SK-N-SH treated with all-trans-retinoic acid at 6 μM for 48 hours (cell line): Measurements from ENCODE around the gene AHRR.
A peak's percentile ranks its signal among the peaks of the same experiment; 100 is the strongest.

Source experiments
- ATAC-seq: fragments of 200-7000 bp; cut with Tn5 transposase; 3 replicates; pipeline ENCODE4 v1.9.1; 2020; ENCODE audit warnings: mild to moderate bottlenecking, moderate library complexity
- ARNTL ChIP-seq: fragments of 450-650 bp; formaldehyde crosslinking; IDR thresholded peaks from 2 replicates; pipeline ENCODE4 v1.5.0; 2020; ENCODE audit warnings: low read depth, mild to moderate bottlenecking, moderate library complexity, borderline replicate concordance
- CREB5 ChIP-seq: fragments of 250-450 bp; sonication (Bioruptor Pico); IDR thresholded peaks from 2 replicates; pipeline ENCODE4 v1.5.1; 2020; ENCODE audit warnings: low read depth, mild to moderate bottlenecking, moderate library complexity
- CSDC2 ChIP-seq: fragments of 250-450 bp; sonication (Bioruptor Pico); IDR thresholded peaks from 2 replicates; pipeline ENCODE4 v1.5.0; 2020; ENCODE audit warnings: mild to moderate bottlenecking, moderate library complexity
- ESRRG ChIP-seq: fragments of 250-450 bp; sonication (Bioruptor Pico); IDR thresholded peaks from 2 replicates; pipeline ENCODE4 v1.6.1; 2021; ENCODE audit warnings: mild to moderate bottlenecking
- GLIS3 ChIP-seq: fragments of 250-450 bp; sonication (Bioruptor Pico); IDR thresholded peaks from 2 replicates; pipeline ENCODE4 v1.5.0; 2020; ENCODE audit warnings: mild to moderate bottlenecking, moderate library complexity
- ISL1 ChIP-seq: fragments of 250-450 bp; sonication (Bioruptor Pico); IDR thresholded peaks from 2 replicates; pipeline ENCODE4 v2.1.2; 2022; ENCODE audit warnings: mild to moderate bottlenecking, moderate library complexity
- OSR1 ChIP-seq: fragments of 250-450 bp; sonication (Bioruptor Pico); IDR thresholded peaks from 2 replicates; pipeline ENCODE4 v1.8.0; 2022; ENCODE audit warnings: moderate library complexity, mild to moderate bottlenecking, inconsistent platforms
- PPARA ChIP-seq: fragments of 250-450 bp; sonication (Bioruptor Pico); IDR thresholded peaks from 2 replicates; pipeline ENCODE4 v1.5.0; 2020; ENCODE audit warnings: mild to moderate bottlenecking, borderline replicate concordance
- RARB ChIP-seq: fragments of 250-450 bp; sonication (Bioruptor Pico); IDR thresholded peaks from 2 replicates; pipeline ENCODE4 v1.8.0; 2021; ENCODE audit warnings: mild to moderate bottlenecking, moderate library complexity
- SNAI2 ChIP-seq: fragments of 250-450 bp; sonication (Bioruptor Pico); IDR thresholded peaks from 2 replicates; pipeline ENCODE4 v1.5.0; 2020; ENCODE audit warnings: mild to moderate bottlenecking, moderate library complexity
- TCF4 ChIP-seq: fragments of 250-450 bp; sonication (Bioruptor Pico); IDR thresholded peaks from 2 replicates; pipeline ENCODE4 v1.8.0; 2021; ENCODE audit warnings: mild to moderate bottlenecking, moderate library complexity, borderline replicate concordance
- TOX ChIP-seq: fragments of 250-450 bp; sonication (Bioruptor Pico); IDR thresholded peaks from 2 replicates; pipeline ENCODE4 v1.8.0; 2021; ENCODE audit warnings: mild to moderate bottlenecking, moderate library complexity, borderline replicate concordance
- TSHZ2 ChIP-seq: fragments of 250-450 bp; sonication (Bioruptor Pico); IDR thresholded peaks from 2 replicates; pipeline ENCODE4 v1.5.0; 2020; ENCODE audit warnings: mild to moderate bottlenecking, moderate library complexity
- ZC3H10 ChIP-seq: fragments of 250-450 bp; sonication (Bioruptor Pico); IDR thresholded peaks from 2 replicates; pipeline ENCODE4 v1.5.1; 2021; ENCODE audit warnings: mild to moderate bottlenecking, moderate library complexity
- ZFP3 ChIP-seq: fragments of 250-450 bp; sonication (Bioruptor Pico); IDR thresholded peaks from 2 replicates; pipeline ENCODE4 v1.5.0; 2020; ENCODE audit warnings: mild to moderate bottlenecking, moderate library complexity
- ZFP30 ChIP-seq: fragments of 450-650 bp; formaldehyde crosslinking; IDR thresholded peaks from 2 replicates; pipeline ENCODE4 v1.5.0; 2022; ENCODE audit warnings: mild to moderate bottlenecking, moderate library complexity
- ZNF565 ChIP-seq: fragments of 450-650 bp; formaldehyde crosslinking; conservative IDR thresholded peaks from 2 replicates; pipeline ENCODE4 v1.5.0; 2020; ENCODE audit warnings: low read depth, mild to moderate bottlenecking, moderate library complexity
- ZNF70 ChIP-seq: fragments of 450-650 bp; formaldehyde crosslinking; IDR thresholded peaks from 2 replicates; pipeline ENCODE4 v1.5.0; 2020; ENCODE audit warnings: mild to moderate bottlenecking, moderate library complexity
- ZNF8 ChIP-seq: fragments of 450-650 bp; formaldehyde crosslinking; IDR thresholded peaks from 2 replicates; pipeline ENCODE4 v1.5.0; 2020; ENCODE audit warnings: mild to moderate bottlenecking, moderate library complexity
- TF ChIP-seq, protein P1 (sequence below): fragments of 250-450 bp; sonication (Bioruptor Pico); IDR thresholded peaks from 2 replicates; pipeline ENCODE4 v1.8.0; 2020; ENCODE audit warnings: mild to moderate bottlenecking, moderate library complexity, borderline replicate concordance
- TF ChIP-seq, protein P2 (sequence below): fragments of 250-450 bp; sonication (Bioruptor Pico); IDR thresholded peaks from 2 replicates; pipeline ENCODE4 v1.8.0; 2021; ENCODE audit warnings: low read depth, mild to moderate bottlenecking, moderate library complexity, borderline replicate concordance

The AHRR gene

DNA sequence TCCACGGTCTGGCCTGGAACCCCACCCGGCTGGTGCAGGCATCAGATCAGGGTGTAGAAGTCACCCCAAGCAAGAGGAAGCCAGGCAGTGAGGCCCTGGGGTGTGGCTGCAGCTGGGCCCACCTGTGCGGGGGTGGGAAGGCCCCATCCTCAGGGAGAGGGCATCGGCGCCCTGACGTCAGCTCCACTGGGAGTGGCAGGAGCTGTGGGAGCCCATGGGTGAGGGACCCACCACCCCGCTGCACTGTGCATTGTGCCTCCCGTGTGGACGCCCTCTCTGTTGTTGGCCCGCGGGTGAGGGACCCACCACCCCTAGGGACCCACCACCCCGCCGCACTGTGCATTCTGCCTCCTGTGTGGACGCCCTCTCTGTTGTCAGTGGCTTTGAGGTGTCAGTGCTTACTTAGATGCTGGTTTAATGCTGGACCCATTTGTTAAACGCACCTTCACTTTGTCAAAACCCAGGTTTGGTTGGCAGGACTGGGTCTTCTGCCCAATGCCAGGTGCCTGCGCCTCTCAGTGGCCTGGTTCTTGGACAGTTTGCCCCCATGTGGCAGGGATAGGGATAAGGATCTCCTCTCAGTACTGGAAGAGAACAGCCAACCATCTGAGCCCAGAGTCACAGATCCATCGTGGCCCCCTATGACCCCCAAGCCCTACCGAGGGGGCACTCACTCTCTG lies 114.6 kb downstream of the AHRR start:
- TF ChIP-seq OSR1 (CRISPR knock-in tag) (no peak), ZNF565 (CRISPR knock-in tag) (no peak), ZFP30 (no peak), ZNF8 (CRISPR knock-in tag) (no peak), SNAI2 (CRISPR knock-in tag) (no peak), GLIS3 (CRISPR knock-in tag) (no peak), TSHZ2 (CRISPR knock-in tag) (no peak), ZFP3 (no peak), ISL1 (CRISPR knock-in tag) (no peak), PPARA (CRISPR knock-in tag) (no peak), ARNTL (CRISPR knock-in tag) (no peak), ZNF70 (CRISPR knock-in tag) (no peak), TOX (no peak), ESRRG (no peak)
- TF ChIP-seq, protein P1, sequence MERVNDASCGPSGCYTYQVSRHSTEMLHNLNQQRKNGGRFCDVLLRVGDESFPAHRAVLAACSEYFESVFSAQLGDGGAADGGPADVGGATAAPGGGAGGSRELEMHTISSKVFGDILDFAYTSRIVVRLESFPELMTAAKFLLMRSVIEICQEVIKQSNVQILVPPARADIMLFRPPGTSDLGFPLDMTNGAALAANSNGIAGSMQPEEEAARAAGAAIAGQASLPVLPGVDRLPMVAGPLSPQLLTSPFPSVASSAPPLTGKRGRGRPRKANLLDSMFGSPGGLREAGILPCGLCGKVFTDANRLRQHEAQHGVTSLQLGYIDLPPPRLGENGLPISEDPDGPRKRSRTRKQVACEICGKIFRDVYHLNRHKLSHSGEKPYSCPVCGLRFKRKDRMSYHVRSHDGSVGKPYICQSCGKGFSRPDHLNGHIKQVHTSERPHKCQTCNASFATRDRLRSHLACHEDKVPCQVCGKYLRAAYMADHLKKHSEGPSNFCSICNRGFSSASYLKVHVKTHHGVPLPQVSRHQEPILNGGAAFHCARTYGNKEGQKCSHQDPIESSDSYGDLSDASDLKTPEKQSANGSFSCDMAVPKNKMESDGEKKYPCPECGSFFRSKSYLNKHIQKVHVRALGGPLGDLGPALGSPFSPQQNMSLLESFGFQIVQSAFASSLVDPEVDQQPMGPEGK (CRISPR knock-in tag), result no peak
- TF ChIP-seq, protein P2, sequence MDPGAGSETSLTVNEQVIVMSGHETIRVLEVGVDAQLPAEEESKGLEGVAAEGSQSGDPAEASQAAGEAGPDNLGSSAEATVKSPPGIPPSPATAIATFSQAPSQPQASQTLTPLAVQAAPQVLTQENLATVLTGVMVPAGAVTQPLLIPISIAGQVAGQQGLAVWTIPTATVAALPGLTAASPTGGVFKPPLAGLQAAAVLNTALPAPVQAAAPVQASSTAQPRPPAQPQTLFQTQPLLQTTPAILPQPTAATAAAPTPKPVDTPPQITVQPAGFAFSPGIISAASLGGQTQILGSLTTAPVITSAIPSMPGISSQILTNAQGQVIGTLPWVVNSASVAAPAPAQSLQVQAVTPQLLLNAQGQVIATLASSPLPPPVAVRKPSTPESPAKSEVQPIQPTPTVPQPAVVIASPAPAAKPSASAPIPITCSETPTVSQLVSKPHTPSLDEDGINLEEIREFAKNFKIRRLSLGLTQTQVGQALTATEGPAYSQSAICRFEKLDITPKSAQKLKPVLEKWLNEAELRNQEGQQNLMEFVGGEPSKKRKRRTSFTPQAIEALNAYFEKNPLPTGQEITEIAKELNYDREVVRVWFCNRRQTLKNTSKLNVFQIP (CRISPR knock-in tag), result no peak
- ATAC-seq, result peak; percentile 73

GRCh38 chr5:436641-436975 lies 115.1 kb downstream of the AHRR start:
- TF ChIP-seq TCF4 (CRISPR knock-in tag) (no peak), CREB5 (CRISPR knock-in tag) (no peak), ZC3H10 (no peak), PPARA (CRISPR knock-in tag) (no peak), OSR1 (CRISPR knock-in tag) (no peak), CSDC2 (CRISPR knock-in tag) (no peak), SNAI2 (CRISPR knock-in tag) (no peak), ISL1 (CRISPR knock-in tag) (no peak), GLIS3 (CRISPR knock-in tag) (no peak), RARB (no peak), ZNF8 (CRISPR knock-in tag) (no peak)
- TF ChIP-seq, protein P1 (CRISPR knock-in tag), result no peak
- TF ChIP-seq, protein P2 (CRISPR knock-in tag), result no peak

More at GRCh38 chr5:436641-436975, 115.1 kb downstream of the AHRR start:
- ATAC-seq, result no peak; the same call in 2 of the 3 replicates
